ENCODE results near the gene EHD2. TPM values are rescaled to one million over a fixed set of nuclear protein-coding genes. Genes with fewer than 3 reads are reported as not detected.

The EHD2 gene
- total RNA-seq, 1 experiment from 2014 or later, result 60.5 TPM

- TF ChIP-seq ZBTB33 (IDR thresholded peaks at IDR 0.05; ENCODE audit: extremely low read depth, insufficient replicate concordance, low read length) (no peak), ZFX (IDR thresholded peaks at IDR 0.05) (no peak), ELF1 (IDR thresholded peaks at IDR 0.05; ENCODE audit: borderline replicate concordance, low read depth) (no peak), YY1 (IDR thresholded peaks at IDR 0.05; ENCODE audit: extremely low read depth, insufficient replicate concordance, low read depth, low read length) (no peak), MAX (IDR thresholded peaks at IDR 0.05) (no peak), SRF (IDR thresholded peaks at IDR 0.05; ENCODE audit: low read depth) (no peak)
These were observed 45.2 kb downstream of the EHD2 start (continued) for GRCh38 chr19:47758443-47758804.

- DNase-seq (ENCODE audit: low read depth, low spot score) (no peak), ATAC-seq (no peak)
- CTCF ChIA-PET, result no interaction called here
- TF ChIP-seq EGR1 (IDR thresholded peaks at IDR 0.05; ENCODE audit: low read depth) (no peak), TCF7L2 (IDR thresholded peaks at IDR 0.05; ENCODE audit: borderline replicate concordance, extremely low read depth, insufficient read depth, insufficient read length) (no peak), POLR2A (IDR thresholded peaks at IDR 0.05; ENCODE audit: borderline replicate concordance, extremely low read depth, insufficient read depth, insufficient read length) (no peak), YY1 (IDR thresholded peaks at IDR 0.05; ENCODE audit: extremely low read depth, insufficient replicate concordance, low read depth, low read length) (no peak), ZBTB33 (IDR thresholded peaks at IDR 0.05; ENCODE audit: extremely low read depth, insufficient replicate concordance, low read length) (no peak), RAD21 (IDR thresholded peaks at IDR 0.05; ENCODE audit: low read depth) (no peak), JUND (IDR thresholded peaks at IDR 0.05) (no peak), POLR2AphosphoS5 (IDR thresholded peaks at IDR 0.05; ENCODE audit: low read depth, low read length) (no peak)
- Histone ChIP-seq H3K4me2 (ENCODE audit: low read length) (no peak overlapping the region), H2AFZ (ENCODE audit: low read depth, low read length, poor library complexity, severe bottlenecking) (no peak overlapping the region), H3K4me3 (replicated peaks in 1 of 2; ENCODE audit: low read depth in 1 of 2, low read length in 2 of 2) (no peak overlapping the region), H3K4me1 (ENCODE audit: control insufficient read depth in 1 of 2, insufficient read depth in 2 of 2, low read length in 2 of 2) (peaks cover 0 to 2% of the 10 kb centered on the region in 2 experiments; a peak in 1 of 4 replicates), H3K27me3 (ENCODE audit: insufficient read depth, low read length) (no peaks in the 10 kb centered on the region), H3K36me3 (ENCODE audit: control insufficient read depth in 1 of 2, insufficient read depth in 2 of 2, low read length in 2 of 2) (peaks cover 12 to 31% of the 10 kb centered on the region in 2 experiments), H3K9me3 (ENCODE audit: control insufficient read depth in 1 of 2, insufficient read depth in 1 of 2, low read depth in 1 of 2, low read length in 2 of 2) (no peaks in the 10 kb centered on the region), H3K27ac (ENCODE audit: low read depth, low read length) (no peak overlapping the region), H4K20me1 (ENCODE audit: insufficient read depth) (peaks cover 6% of the 10 kb centered on the region; the same call in 1 of the 2 replicates), H3K79me2 (ENCODE audit: insufficient read depth, low read length) (no peaks in the 10 kb centered on the region), H3K9ac (ENCODE audit: low read length) (no peak overlapping the region), H3K9me2 (ENCODE audit: insufficient read depth) (no peaks in the 10 kb centered on the region)
- no TSS peak for BruUV-seq (replicated peaks)
- RAD21 ChIA-PET (ENCODE audit: low non-redundant PET in 1 of 2, low total read pairs in 2 of 2, uncharacterized antibody in 2 of 2, unreplicated experiment in 2 of 2), result no interaction called here
- intact Hi-C loops (cut with micrococcal nuclease), result no loop called here
- POLR2A ChIA-PET, result no interaction called here
These were observed 47.4 kb downstream of the EHD2 start for GRCh38 chr19:47760632-47760999.

Measured in HCT116 (cell line).